Loucy (cell line): ENCODE data around the gene GNB1L.

ENCODE experiments used
- H2AFZ ChIP-seq: fragments of 200-600 bp; sonication (generic); 2 replicates; pipeline ENCODE4 v1.6.0; 2016; ENCODE audit warnings: antibody characterized with exemption, mild to moderate bottlenecking, low read length, moderate library complexity
- H3F3A ChIP-seq: fragments of 200-600 bp; 2 replicates; pipeline ENCODE4 v1.6.0; 2016; ENCODE audit warnings: antibody characterized with exemption, low read depth, mild to moderate bottlenecking
- H3K27me3 ChIP-seq: fragments of 200-600 bp; sonication (generic); 2 replicates; pipeline ENCODE4 v1.6.1; 2014; ENCODE audit warnings: low read length, mild to moderate bottlenecking; ENCODE audit not compliant: insufficient read depth, poor library complexity, severe bottlenecking
- H3K36me3 ChIP-seq: fragments of 200-600 bp; sonication (generic); 2 replicates; pipeline ENCODE4 v1.6.1; 2016; ENCODE audit warnings: low read length; ENCODE audit not compliant: insufficient read depth
- H3K4me1 ChIP-seq: fragments of 200-600 bp; sonication (generic); 2 replicates; pipeline ENCODE4 v1.5.1; 2014; ENCODE audit warnings: low read length, mild to moderate bottlenecking; ENCODE audit not compliant: insufficient read depth, poor library complexity, severe bottlenecking
- H3K4me2 ChIP-seq: fragments of 200-600 bp; sonication (generic); 2 replicates; pipeline ENCODE4 v1.6.0; 2014; ENCODE audit warnings: antibody characterized with exemption, low read length, low read depth, mild to moderate bottlenecking; ENCODE audit not compliant: poor library complexity, severe bottlenecking
- H3K4me3 ChIP-seq: fragments of 200-600 bp; sonication (generic); 2 replicates; pipeline ENCODE4 v1.5.1; 2014; ENCODE audit warnings: low read length, mild to moderate bottlenecking, mixed read lengths; ENCODE audit not compliant: poor library complexity, severe bottlenecking
- H3K79me2 ChIP-seq: fragments of 200-600 bp; sonication (generic); 2 replicates; pipeline ENCODE4 v1.6.1; 2014; ENCODE audit warnings: low read length; ENCODE audit not compliant: insufficient read depth
- H3K9ac ChIP-seq: fragments of 200-600 bp; sonication (generic); 2 replicates; pipeline ENCODE4 v1.6.0; 2014; ENCODE audit warnings: mild to moderate bottlenecking, low read depth, low read length, moderate library complexity; ENCODE audit not compliant: poor library complexity, severe bottlenecking
- H3K9me2 ChIP-seq: fragments of 200-600 bp; sonication (generic); replicated peaks from 2 replicates; pipeline ENCODE4 v1.6.1; 2016; ENCODE audit warnings: low read depth, low read length, mixed read lengths
- H3K9me3 ChIP-seq: fragments of 200-600 bp; sonication (generic); 2 replicates; pipeline ENCODE4 v1.6.1; 2014; ENCODE audit warnings: mild to moderate bottlenecking, antibody characterized with exemption, low read length, low read depth; ENCODE audit not compliant: insufficient read depth
- H4K20me1 ChIP-seq: fragments of 200-600 bp; sonication (generic); 2 replicates; pipeline ENCODE4 v1.6.0; 2014; ENCODE audit warnings: antibody characterized with exemption, low read length, mild to moderate bottlenecking; ENCODE audit not compliant: insufficient read depth, poor library complexity, severe bottlenecking
- CTCF ChIP-seq: fragments of 200-600 bp; sonication (generic); conservative IDR thresholded peaks from 2 replicates; pipeline ENCODE4 v1.5.1; 2014; ENCODE audit warnings: mild to moderate bottlenecking, antibody characterized with exemption, low read length
- EZH2phosphoT487 ChIP-seq: fragments of 200-600 bp; IDR thresholded peaks from 2 replicates; pipeline ENCODE4 v1.6.1; 2018; ENCODE audit warnings: antibody characterized with exemption, mild to moderate bottlenecking, moderate library complexity, borderline replicate concordance

GNB1L gene

GRCh38 chr22:19845054-19845722, 9.5 kb downstream of the GNB1L start:
- Histone ChIP-seq H3K36me3 (peaks cover 3% of the 10 kb centered on the region; the same call in 1 of the 2 replicates), H3K27me3 (no peaks in the 10 kb centered on the region), H2AFZ (no peak overlapping the region), H3K9me2 (no peaks in the 10 kb centered on the region), H3K4me3 (no peak overlapping the region), H3K9me3 (no peaks in the 10 kb centered on the region), H3F3A (no peaks in the 10 kb centered on the region), H3K4me1 (peaks cover 21% of the 10 kb centered on the region), H3K79me2 (peaks cover 29% of the 10 kb centered on the region; the same call in 1 of the 2 replicates), H3K4me2 (no peak overlapping the region), H3K9ac (no peak overlapping the region), H4K20me1 (peaks cover 5% of the 10 kb centered on the region)
- TF ChIP-seq CTCF (no peak), EZH2phosphoT487 (no peak)

- Histone ChIP-seq H2AFZ (no peak overlapping the region), H3K4me1 (peaks cover 21% of the 10 kb centered on the region), H3K9me2 (no peaks in the 10 kb centered on the region), H3K79me2 (peaks cover 22% of the 10 kb centered on the region; the same call in 1 of the 2 replicates), H3F3A (no peaks in the 10 kb centered on the region), H4K20me1 (no peaks in the 10 kb centered on the region), H3K36me3 (no peaks in the 10 kb centered on the region), H3K4me2 (no peak overlapping the region), H3K27me3 (no peaks in the 10 kb centered on the region), H3K4me3 (no peak overlapping the region), H3K9me3 (no peaks in the 10 kb centered on the region), H3K9ac (no peak overlapping the region)
- no peak for TF ChIP-seq EZH2phosphoT487
- no peak for TF ChIP-seq CTCF
Measured at GRCh38 chr22:19844377-19845053, 10.2 kb downstream of the GNB1L start.

GRCh38 chr22:19843857-19844376, 10.8 kb downstream of the GNB1L start:
- H3K9me3 ChIP-seq, result no peaks in the 10 kb centered on the region
- no peak overlapping the region for H2AFZ ChIP-seq
- no peaks in the 10 kb centered on the region for H3K27me3 ChIP-seq
- TF ChIP-seq CTCF (no peak), EZH2phosphoT487 (no peak)
- H3K4me3 ChIP-seq, result no peak overlapping the region
- peaks cover 21% of the 10 kb centered on the region for H3K4me1 ChIP-seq
- H3K4me2 ChIP-seq, result no peak overlapping the region
- H3F3A ChIP-seq, result no peaks in the 10 kb centered on the region
- H3K36me3 ChIP-seq, result no peaks in the 10 kb centered on the region
- H4K20me1 ChIP-seq, result no peaks in the 10 kb centered on the region
- H3K9me2 ChIP-seq, result no peaks in the 10 kb centered on the region
- no peak overlapping the region for H3K9ac ChIP-seq
- H3K79me2 ChIP-seq, result peaks cover 20% of the 10 kb centered on the region; the same call in 1 of the 2 replicates
